GM12878 (cell line): Measurements from ENCODE around the gene PSMB10. TPM values are rescaled to one million over a fixed set of nuclear protein-coding genes. Genes with fewer than 3 reads are reported as not detected.

Source experiments
- ATAC-seq: fragments of 200-7000 bp; cut with Tn5 transposase; 3 replicates; pipeline ENCODE4 v1.9.1; 2020; ENCODE audit warnings: mild to moderate bottlenecking, moderate library complexity
- BruUV-seq: library from RNA; stranded (reverse); fragments of 400-500 nt; replicated peaks from 2 replicates; lab custom pipeline; 2021; lab: Mats Ljungman, UMichigan
- CTCF ChIA-PET: fragments of 300-600 bp; sonication (Branson Sonifier 250); formaldehyde crosslinking; extraction: SDS; loops from one replicate; lab custom pipeline; 2021; ENCODE audit warnings: inconsistent platforms; lab: Yijun Ruan, JAX
- POLR2A ChIA-PET: fragments of 350-600 bp; formaldehyde crosslinking; extraction: SDS; loops from one replicate; lab custom pipeline; 2021; ENCODE audit warnings: inconsistent platforms; lab: Charles Lee
- RAD21 ChIA-PET: fragments of 300-600 bp; sonication (Branson Sonifier 250); formaldehyde crosslinking; loops from one replicate; lab custom pipeline; 2023; ENCODE audit warnings: antibody characterized with exemption; ENCODE audit not compliant: unreplicated experiment; lab: Charles Lee
- SMC1A ChIA-PET: fragments of 300-600 bp; sonication (Branson Sonifier 250); formaldehyde crosslinking; loops from one replicate; lab custom pipeline; 2023; ENCODE audit not compliant: unreplicated experiment, uncharacterized antibody; lab: Charles Lee
- DNase-seq: peaks from one replicate; pipeline ENCODE4 v3.0.0-alpha.2; 2011; ENCODE audit warnings: low read depth, low spot score
- FAIRE-seq: peaks from 3 replicates; lab custom pipeline; 2011; peaks lifted over from hg19 to GRCh38; lab: Jason Lieb, UNC
- H2AFZ ChIP-seq: 2 replicates; pipeline ENCODE4 v1.6.0; 2011; ENCODE audit warnings: low read depth, low read length, control low read depth; ENCODE audit not compliant: control insufficient read depth
- H3K27ac ChIP-seq: 2 replicates; pipeline ENCODE4 v1.5.1; 2011; ENCODE audit warnings: control low read depth; ENCODE audit not compliant: control insufficient read depth, insufficient read depth
- H3K27me3 ChIP-seq, 2 experiments: replicated peaks in 1 of 2; 2 replicates each; pipeline versions ENCODE4 v1.6.0 to v1.6.1; 2011; ENCODE audit warnings: low read length in 1 of 2; ENCODE audit not compliant: control insufficient read depth in 2 of 2, insufficient read depth in 2 of 2
- H3K36me3 ChIP-seq, 2 experiments: 2 replicates each; pipeline ENCODE4 v1.5.1; 2011; ENCODE audit warnings: low read length in 1 of 2; ENCODE audit not compliant: control insufficient read depth in 2 of 2, insufficient read depth in 2 of 2
- H3K4me1 ChIP-seq: 2 replicates; pipeline ENCODE4 v1.6.1; 2011; ENCODE audit warnings: mild to moderate bottlenecking, low read length, moderate library complexity, mixed read lengths; ENCODE audit not compliant: control insufficient read depth, insufficient read depth
- H3K4me2 ChIP-seq: 2 replicates; pipeline ENCODE4 v1.6.0; 2011; ENCODE audit warnings: control low read depth; ENCODE audit not compliant: control insufficient read depth, insufficient read depth
- H3K4me3 ChIP-seq: fragments of 200-600 bp; sonication (generic); 2 replicates; pipeline ENCODE4 v1.5.1; 2016
- H3K79me2 ChIP-seq: 2 replicates; pipeline ENCODE4 v1.6.0; 2011; ENCODE audit warnings: low read length; ENCODE audit not compliant: control insufficient read depth, insufficient read depth
- H3K9ac ChIP-seq: 2 replicates; pipeline ENCODE4 v1.8.0; 2011; ENCODE audit warnings: low read length, control low read depth, mixed read lengths; ENCODE audit not compliant: control insufficient read depth, insufficient read depth
- H3K9me3 ChIP-seq: replicated peaks from 3 replicates; pipeline ENCODE4 v1.5.1; 2011; ENCODE audit warnings: mild to moderate bottlenecking, low read length; ENCODE audit not compliant: control insufficient read depth, insufficient read depth
- H4K20me1 ChIP-seq: 2 replicates; pipeline ENCODE4 v1.6.0; 2011; ENCODE audit not compliant: control insufficient read depth, insufficient read depth
- CHD2 ChIP-seq: IDR thresholded peaks from 2 replicates; pipeline ENCODE4 v1.6.1; 2011; ENCODE audit warnings: low read depth, low read length, improper control_type of control experiment, borderline replicate concordance
- E4F1 ChIP-seq: fragments of 450-650 bp; IDR thresholded peaks from 2 replicates; pipeline ENCODE4 v1.6.1; 2018; ENCODE audit warnings: borderline replicate concordance, mild to moderate bottlenecking; ENCODE audit not compliant: partially characterized antibody
- ETV6 ChIP-seq, 2 experiments: fragments of 450-650 bp in 1 of 2; IDR thresholded peaks in 1 of 2; conservative IDR thresholded peaks in 1 of 2; 2 replicates each; pipeline ENCODE4 v1.6.1; 2014; ENCODE audit warnings: antibody characterized with exemption in 1 of 2, borderline replicate concordance in 1 of 2, low read depth in 1 of 2, mild to moderate bottlenecking in 1 of 2, moderate library complexity in 1 of 2
- IKZF1 ChIP-seq: fragments of 450-650 bp; conservative IDR thresholded peaks from 2 replicates; pipeline ENCODE4 v1.6.1; 2017; ENCODE audit warnings: antibody characterized with exemption, mild to moderate bottlenecking
- MAX ChIP-seq: IDR thresholded peaks from 2 replicates; pipeline ENCODE4 v1.6.1; 2012; ENCODE audit warnings: low read depth, low read length, improper control_type of control experiment
- PAX8 ChIP-seq: fragments of 450-650 bp; IDR thresholded peaks from 2 replicates; pipeline ENCODE4 v1.6.1; 2017; ENCODE audit warnings: mild to moderate bottlenecking, moderate library complexity
- REST ChIP-seq: IDR thresholded peaks from 2 replicates; pipeline ENCODE4 v1.6.1; 2012; ENCODE audit warnings: mild to moderate bottlenecking, low read depth, low read length
- SRF ChIP-seq, 2 experiments: IDR thresholded peaks; 2 replicates each; pipeline ENCODE4 v1.6.1; 2011; ENCODE audit warnings: low read depth in 2 of 2, low read length in 2 of 2, mild to moderate bottlenecking in 1 of 2, moderate library complexity in 1 of 2
- SUZ12 ChIP-seq: fragments of 200-600 bp; sonication (generic); IDR thresholded peaks from one replicate; pipeline ENCODE4 v1.6.1; 2018; ENCODE audit warnings: antibody characterized with exemption, mild to moderate bottlenecking; ENCODE audit not compliant: unreplicated experiment
- TCF7 ChIP-seq: IDR thresholded peaks from 2 replicates; pipeline ENCODE4 v1.6.1; 2014; ENCODE audit warnings: antibody characterized with exemption, borderline replicate concordance
- YY1 ChIP-seq: IDR thresholded peaks from 2 replicates; pipeline ENCODE4 v1.6.1; 2011; ENCODE audit warnings: low read depth, mild to moderate bottlenecking, low read length
- ZNF592 ChIP-seq: fragments of 450-650 bp; IDR thresholded peaks from 2 replicates; pipeline ENCODE4 v1.6.1; 2017; ENCODE audit warnings: mild to moderate bottlenecking, moderate library complexity
- WGBS: methylation state at CpG from one replicate; pipeline ENCODE4 v1.1.6; 2016; ENCODE audit warnings: low lambda C conversion rate; ENCODE audit not compliant: insufficient replicate concordance, insufficient coverage; ENCODE audit errors: missing lambda C conversion rate; 5-methylcytosine and 5-hydroxymethylcytosine counted together
- in situ Hi-C: fragments of 300-500 bp; cut with MboI; formaldehyde crosslinking; loops from 9 replicates; pipeline ENCODE4 v1.14.3; 2018; ENCODE audit warnings: mixed read lengths
- intact Hi-C: fragments of 100-400 bp; cut with micrococcal nuclease; formaldehyde crosslinking; loops from one replicate; pipeline ENCODE4 v1.14.2; 2022; ENCODE audit not compliant: unreplicated experiment
- polyA plus RNA-seq, 11 experiments: library from polyadenylated mRNA; depleted of rRNA in 4 of 11; unstranded in 6 of 11; stranded (reverse) in 5 of 11; fragments of >200 nt; fragmentation: Nextera tagmentation in 4 of 11; fragmentation: Illumina TruSeq in 1 of 11; extraction: Ambion mirVana in 4 of 11; extraction: Trizol in 1 of 11; gene quantifications; 1 replicate in 1 of 11; 2 replicates in 10 of 11; pipeline versions ENCODE4 v1.2.1 to v1.2.3, GENCODE V29; 2011 to 2016; ENCODE audit warnings: inconsistent platforms in 2 of 11, missing spikeins in 2 of 11, low read depth in 1 of 11
- total RNA-seq, 4 experiments: library from RNA; depleted of rRNA in 3 of 4; stranded (reverse); fragments of >200 nt in 3 of 4; fragmentation: Illumina TruSeq in 1 of 4; extraction: Trizol in 1 of 4; gene quantifications; 2 replicates each; pipeline versions ENCODE4 v1.2.1 to v1.2.3, GENCODE V29; 2013 to 2021

Gene PSMB10
- total and polyA plus RNA-seq, 10 of the 15 experiments (the other 5 are each of a cell fraction or from before 2014, with no cell fraction given): 24.1 to 308 (median 151) TPM

- DNase-seq: no peak
- Histone ChIP-seq H3K4me1 (peaks cover 22% of the 10 kb centered on the region), H3K27me3 (no peaks in the 10 kb centered on the region; a peak in 1 of 4 replicates), H2AFZ (no peak overlapping the region), H4K20me1 (no peaks in the 10 kb centered on the region), H3K4me3 (no peak overlapping the region), H3K36me3 (no peaks in the 10 kb centered on the region), H3K9me3 (no peaks in the 10 kb centered on the region), H3K27ac (no peak overlapping the region), H3K79me2 (no peaks in the 10 kb centered on the region), H3K4me2 (no peak overlapping the region), H3K9ac (no peak overlapping the region)
- intact Hi-C loops: no loop called here
- RAD21 ChIA-PET: interaction anchor here (0.5 kb wide), 1 partner anchor 515 kb away, joined by 3 read pairs; no protein-coding TSS in a partner anchor
- SMC1A ChIA-PET: interaction anchor here (1.2 kb wide), 1 partner anchor 15 kb away, joined by 3 read pairs; no protein-coding TSS in a partner anchor
- POLR2A ChIA-PET: interaction anchor here (0.6 kb wide), 1 partner anchor 233 kb away, joined by 3 read pairs; no protein-coding TSS in a partner anchor
- BruUV-seq: no TSS peak
- ATAC-seq: no peak
- WGBS: 74% methylated on average over 9 of the region's 9 CpGs
- in situ Hi-C loops: no loop called here
- no peak for FAIRE-seq
- CTCF ChIA-PET: no interaction called here
- TF ChIP-seq SRF (IDR thresholded peaks at IDR 0.05; ENCODE audit: low read depth in 2 of 2, low read length in 2 of 2) (no peak), MAX (no peak), E4F1 (no peak), CHD2 (no peak), ETV6 (conservative IDR thresholded peaks at IDR 0.05 in 1 of 2, IDR thresholded peaks at IDR 0.05 in 1 of 2; ENCODE audit: borderline replicate concordance in 1 of 2, low read depth in 1 of 2) (no peak), PAX8 (no peak), ZNF592 (no peak), YY1 (no peak), TCF7 (no peak), SUZ12 (no peak), IKZF1 (no peak), REST (no peak)
These were observed 41.0 kb upstream of the PSMB10 start for GRCh38 chr16:67977469-67978227.
